DMS 273 treated with DMSO at 0.1 percent for 48 hours (cell line): Measurements from ENCODE around the gene SLC12A7.
"Not testable (repeated sequence)": the region's sequence is repeated elsewhere in the genome, so short reads cannot be mapped to it uniquely, and the experiment has no call there.

Experiments used
- DNase-seq: peaks from one replicate; lab custom pipeline; 2025; lab: John Stamatoyannopoulos, UW

The SLC12A7 gene

DNA sequence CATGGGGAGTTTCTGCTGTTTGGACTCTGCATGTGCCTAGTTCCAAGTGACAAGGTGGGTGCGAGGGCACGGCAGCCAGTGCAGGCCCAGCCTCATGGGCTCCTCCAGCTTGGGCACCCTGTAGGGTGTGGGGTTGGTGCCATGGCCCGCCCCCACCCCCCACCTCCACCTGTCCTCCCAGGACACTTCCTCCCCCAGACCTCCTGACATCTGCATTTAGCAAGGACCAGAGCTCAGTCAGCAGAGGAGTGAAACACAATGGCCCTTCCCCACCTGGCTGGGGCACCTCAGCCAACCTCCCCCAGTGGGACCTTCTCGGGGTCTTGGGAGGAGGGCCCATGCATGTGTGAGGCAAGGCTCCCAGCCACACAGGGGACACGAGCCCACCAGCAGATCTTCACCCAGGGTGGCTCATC lies 105.2 kb downstream of the SLC12A7 start:
- no peak for DNase-seq

DNA sequence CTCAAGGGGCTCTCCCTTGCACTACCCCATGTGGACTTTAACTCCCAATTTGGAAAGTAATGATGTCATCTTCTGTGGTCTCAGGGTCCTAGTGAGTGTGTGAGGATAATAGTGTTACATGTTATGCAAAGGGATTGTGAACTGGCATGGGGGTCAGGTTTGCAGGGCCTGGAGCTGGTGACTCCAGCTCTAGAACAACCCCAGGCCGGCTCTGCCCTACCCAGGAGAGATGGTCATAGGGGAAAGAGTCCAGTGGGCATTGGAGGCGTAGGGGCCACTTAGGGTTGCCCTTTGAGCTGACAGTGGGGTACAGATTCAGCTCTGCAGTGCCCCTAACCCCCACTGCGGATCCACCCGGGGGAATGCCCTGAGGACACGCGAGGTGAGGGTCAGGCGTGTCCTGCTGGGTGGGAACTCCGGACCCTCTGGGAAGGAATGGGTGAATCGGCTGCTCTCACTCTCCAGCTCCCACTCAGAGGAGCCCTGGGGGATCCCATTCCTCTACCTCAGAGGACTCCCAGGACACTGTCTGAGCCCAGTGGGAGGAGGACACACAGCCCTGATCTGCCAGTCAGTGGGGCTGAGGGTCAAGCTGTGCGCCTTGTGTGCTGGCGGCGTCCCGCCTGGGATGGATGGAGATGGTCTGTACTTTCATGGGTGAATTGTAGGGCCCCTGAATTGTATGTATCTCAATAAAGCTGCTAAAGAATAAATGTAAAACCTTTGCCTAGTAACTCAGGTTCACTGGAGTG lies 105.8 kb downstream of the SLC12A7 start:
- DNase-seq: no peak

- DNase-seq: no peak
Measured at GRCh38 chr5:1005249-1005851, 106.5 kb downstream of the SLC12A7 start.

DNA sequence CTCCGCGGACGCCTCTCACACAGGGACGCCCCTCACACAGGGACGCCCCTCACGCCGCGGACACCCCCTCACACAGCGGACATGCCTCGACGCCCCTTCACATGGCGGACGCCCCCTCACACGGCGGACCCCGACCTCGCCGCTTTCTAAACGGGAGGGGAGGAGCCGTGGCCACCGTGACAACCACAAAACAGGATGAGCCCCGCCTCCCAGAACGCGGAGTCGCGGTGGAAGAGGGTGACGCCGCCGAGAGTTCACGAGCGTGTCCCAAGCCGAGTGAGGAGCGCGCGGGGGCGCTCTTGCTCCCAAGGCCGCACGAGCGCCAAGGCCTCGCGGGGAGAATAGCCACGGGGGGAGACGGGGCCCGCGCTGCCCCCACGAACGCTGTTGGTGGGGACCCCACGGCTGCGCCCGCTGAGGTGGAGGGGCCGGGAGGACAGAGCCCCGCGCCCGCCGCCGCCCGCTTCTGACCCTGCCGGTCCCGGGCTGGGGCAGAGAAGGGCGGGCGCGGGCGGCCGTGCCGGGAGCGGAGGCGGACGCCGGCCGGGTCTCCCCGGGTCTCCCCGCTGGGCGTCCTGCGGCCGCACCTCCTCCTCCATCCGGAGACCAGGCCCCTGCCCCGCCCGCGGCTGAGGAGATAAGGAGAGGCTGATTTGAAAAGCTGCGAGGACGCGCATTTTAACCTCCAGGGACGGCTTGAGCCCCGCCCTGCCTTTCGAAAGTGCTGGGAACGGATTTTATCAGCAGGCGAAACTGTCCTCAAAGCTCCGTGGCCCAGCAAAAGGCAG lies 107.2 kb downstream of the SLC12A7 start:
- no peak for DNase-seq

DNA sequence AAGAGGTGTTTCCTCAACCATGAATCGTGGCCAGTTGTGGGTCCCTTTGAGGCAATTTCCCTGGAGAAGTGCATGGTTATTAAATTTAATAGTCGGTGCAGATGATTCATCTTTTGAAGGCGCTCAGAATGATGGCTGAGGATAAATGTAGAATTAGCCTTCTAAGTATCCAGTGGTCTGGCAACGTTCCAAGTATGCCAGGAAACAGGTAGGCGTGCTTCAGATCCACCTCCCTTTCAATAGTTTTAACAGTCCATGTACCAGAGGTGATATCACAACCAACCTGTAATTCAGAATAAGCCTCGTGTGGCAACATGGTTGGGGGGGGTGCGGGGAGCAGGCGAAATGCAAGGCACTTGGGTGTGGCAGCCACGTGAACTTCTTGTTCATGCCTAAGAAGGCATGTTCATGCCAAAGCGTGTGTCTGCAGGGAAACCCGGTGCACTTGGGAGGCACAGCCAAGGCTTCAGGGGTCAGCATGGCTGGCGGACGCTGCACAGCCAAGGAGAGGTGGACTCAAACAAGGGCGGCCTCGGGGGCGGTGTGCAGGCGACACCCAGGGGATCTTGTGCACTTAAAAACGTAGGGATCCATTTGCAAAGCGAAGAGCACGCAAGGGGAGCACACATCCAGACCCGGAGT lies 108.4 kb downstream of the SLC12A7 start:
- DNase-seq: no peak

- no peak for DNase-seq
Measured at GRCh38 chr5:1002836-1003235, 109.0 kb downstream of the SLC12A7 start.

DNA sequence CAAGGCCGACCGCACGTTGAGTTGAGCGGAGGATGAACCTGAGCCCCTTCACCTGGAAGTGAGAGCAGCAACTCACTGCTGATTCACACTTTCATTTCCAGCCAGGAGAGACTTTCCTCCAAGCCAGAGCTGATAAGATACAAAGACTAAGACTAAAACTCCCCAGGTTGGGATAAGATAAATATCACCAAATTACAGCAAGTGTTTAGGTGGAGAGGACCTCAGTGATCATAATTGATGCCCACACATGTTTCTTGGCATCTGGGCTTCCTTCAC lies 109.7 kb downstream of the SLC12A7 start:
- no peak for DNase-seq

DNA sequence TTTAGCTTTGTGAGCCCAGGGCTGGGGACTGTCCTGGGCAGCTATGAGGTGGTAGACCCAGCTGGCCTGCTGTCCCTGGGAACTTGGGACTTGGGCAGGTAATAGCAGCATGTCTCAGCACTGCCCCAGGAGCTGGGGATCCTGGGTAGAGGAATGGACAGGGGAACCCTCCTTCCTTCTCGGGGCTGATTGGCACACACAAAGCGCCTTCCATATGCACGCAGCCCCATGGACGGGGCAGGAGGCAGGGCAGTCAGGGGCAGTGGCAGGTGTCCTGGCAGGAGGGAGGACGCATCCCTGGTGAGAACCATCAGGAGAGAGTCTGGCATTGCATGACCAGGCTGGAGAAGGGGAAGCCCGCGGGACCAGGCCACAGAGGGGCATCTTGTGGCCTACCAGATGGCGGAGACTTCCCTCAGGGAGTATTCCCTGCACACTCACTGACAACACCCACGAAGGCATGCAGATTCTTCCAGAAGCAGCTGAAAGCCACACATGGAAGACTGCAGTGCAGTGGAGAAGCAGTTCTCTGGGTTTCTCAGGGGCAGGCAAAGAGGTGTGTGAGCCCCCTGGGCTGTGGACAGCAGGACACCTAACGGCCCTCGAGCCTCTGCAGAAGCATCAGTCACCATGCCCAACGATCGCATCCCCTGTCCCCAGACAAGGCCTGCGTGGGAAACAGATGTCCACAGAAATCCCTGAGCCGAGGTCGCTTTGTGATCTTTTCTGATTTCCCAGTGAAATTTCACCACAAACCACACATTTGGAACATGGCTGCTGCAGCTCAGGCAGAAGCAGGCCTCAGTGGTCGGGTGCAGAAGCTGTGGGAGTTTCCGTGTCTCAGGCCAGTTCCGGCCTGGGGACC lies 110.2 kb downstream of the SLC12A7 start:
- DNase-seq: no peak

DNA sequence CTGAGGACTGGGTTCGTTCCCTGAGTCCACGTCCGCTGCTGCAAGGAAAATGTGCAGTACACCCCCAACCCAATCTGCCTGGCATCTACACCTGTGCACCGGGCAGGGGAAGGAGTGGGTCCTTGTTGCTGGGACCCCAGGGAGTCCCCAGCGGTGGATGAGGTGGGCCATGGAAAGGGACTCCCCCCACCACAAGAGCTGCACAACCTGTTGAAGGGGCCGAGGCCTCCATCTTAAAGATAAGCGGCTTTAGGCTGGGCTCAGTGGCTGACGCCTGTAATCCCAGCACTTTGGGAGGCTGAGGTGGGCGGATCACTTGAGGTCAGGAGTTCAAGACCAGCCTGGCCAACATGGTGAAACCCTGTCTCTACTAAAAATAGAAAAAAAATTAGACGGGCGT lies 111.0 kb downstream of the SLC12A7 start:
- DNase-seq: not testable (repeated sequence)
